HCT116 (cell line): Measurements from ENCODE around the gene TANGO6. TPM values are rescaled to one million over a fixed set of nuclear protein-coding genes. Genes with fewer than 3 reads are reported as not detected.

Experiments
- ATAC-seq: fragments of 200-7000 bp; cut with Tn5 transposase; 2 replicates; pipeline ENCODE4 v1.9.1; 2020; ENCODE audit warnings: mild to moderate bottlenecking, moderate library complexity
- BruUV-seq: library from RNA; stranded (reverse); fragments of 400-500 nt; replicated peaks from 2 replicates; lab custom pipeline; 2021; lab: Mats Ljungman, UMichigan
- CTCF ChIA-PET: fragments of 300-600 bp; sonication (Branson Sonifier 250); formaldehyde crosslinking; loops from one replicate; lab custom pipeline; 2021; ENCODE audit warnings: antibody characterized with exemption; lab: Charles Lee
- POLR2A ChIA-PET: fragments of 300-600, 350-600 bp; sonication (Branson Sonifier 250); formaldehyde crosslinking; loops from one replicate; lab custom pipeline; 2021; ENCODE audit warnings: antibody characterized with exemption; lab: Charles Lee
- RAD21 ChIA-PET, 2 experiments: fragments of 300-600 bp; sonication (Branson Sonifier 250); formaldehyde crosslinking; loops; one replicate each; lab custom pipeline; 2023; ENCODE audit warnings: low total read pairs in 2 of 2; ENCODE audit not compliant: uncharacterized antibody in 2 of 2, unreplicated experiment in 2 of 2, low non-redundant PET in 1 of 2; lab: Charles Lee
- DNase-seq: peaks from one replicate; pipeline ENCODE4 v3.0.0-alpha.2; 2010; ENCODE audit warnings: low read depth, low spot score
- H2AFZ ChIP-seq: fragments of 200-600 bp; shearing (Covaris generic), sonication (generic); 2 replicates; pipeline ENCODE4 v1.6.1; 2017; ENCODE audit warnings: low read depth, mixed run types, mixed read lengths, antibody characterized with exemption, low read length; ENCODE audit not compliant: poor library complexity, severe bottlenecking
- H3K27ac ChIP-seq: 2 replicates; pipeline ENCODE4 v1.5.1; 2012; ENCODE audit warnings: low read depth, low read length
- H3K27me3 ChIP-seq: fragments of 200-600 bp; sonication (generic); 2 replicates; pipeline ENCODE4 v1.6.1; 2016; ENCODE audit warnings: mixed run types, low read length, mixed read lengths; ENCODE audit not compliant: insufficient read depth
- H3K36me3 ChIP-seq, 2 experiments: fragments of 200-500 bp in 1 of 2; fragments of 200-600 bp in 1 of 2; sonication (Bioruptor generic) in 1 of 2; sonication (generic) in 1 of 2; 2 replicates each; pipeline versions ENCODE4 v1.5.1 to v1.6.1; 2014 to 2016; ENCODE audit warnings: low read length in 2 of 2, inconsistent platforms in 1 of 2, mixed read lengths in 1 of 2, mixed run types in 1 of 2; ENCODE audit not compliant: insufficient read depth in 2 of 2, control insufficient read depth in 1 of 2
- H3K4me1 ChIP-seq, 2 experiments: fragments of 200-600 bp in 1 of 2; sonication (generic) in 1 of 2; 2 replicates each; pipeline versions ENCODE4 v1.5.1 to v1.6.1; 2012 to 2017; ENCODE audit warnings: low read length in 2 of 2, inconsistent platforms in 1 of 2, mild to moderate bottlenecking in 1 of 2, mixed read lengths in 1 of 2, mixed run types in 1 of 2, moderate library complexity in 1 of 2; ENCODE audit not compliant: insufficient read depth in 2 of 2, control insufficient read depth in 1 of 2
- H3K4me2 ChIP-seq: fragments of 200-600 bp; sonication (generic); 2 replicates; pipeline ENCODE4 v1.6.1; 2017; ENCODE audit warnings: mixed run types, low read length, mixed read lengths
- H3K4me3 ChIP-seq, 2 experiments: fragments of 200-600 bp in 1 of 2; sonication (generic) in 1 of 2; replicated peaks in 1 of 2; 2 replicates each; pipeline ENCODE4 v1.5.1; 2011 to 2016; ENCODE audit warnings: low read length in 2 of 2, control low read depth in 1 of 2, low read depth in 1 of 2, mild to moderate bottlenecking in 1 of 2, mixed read lengths in 1 of 2, mixed run types in 1 of 2
- H3K79me2 ChIP-seq: fragments of 200-600 bp; sonication (generic); 2 replicates; pipeline ENCODE4 v1.6.1; 2017; ENCODE audit warnings: mild to moderate bottlenecking, mixed run types, low read length, moderate library complexity, mixed read lengths; ENCODE audit not compliant: insufficient read depth
- H3K9ac ChIP-seq: fragments of 200-600 bp; sonication (generic); 2 replicates; pipeline ENCODE4 v1.6.1; 2016; ENCODE audit warnings: low read length, mixed read lengths
- H3K9me2 ChIP-seq: fragments of 200-600 bp; sonication (generic), shearing (Covaris generic); 2 replicates; pipeline ENCODE4 v1.6.1; 2017; ENCODE audit warnings: mixed run types, mild to moderate bottlenecking, moderate library complexity; ENCODE audit not compliant: insufficient read depth
- H3K9me3 ChIP-seq, 2 experiments: fragments of 200-500 bp in 1 of 2; fragments of 200-600 bp in 1 of 2; sonication (Bioruptor generic) in 1 of 2; sonication (generic) in 1 of 2; 2 replicates each; pipeline ENCODE4 v1.6.1; 2014 to 2017; ENCODE audit warnings: low read length in 2 of 2, mixed read lengths in 2 of 2, inconsistent platforms in 1 of 2, low read depth in 1 of 2, mild to moderate bottlenecking in 1 of 2, mixed run types in 1 of 2, moderate library complexity in 1 of 2; ENCODE audit not compliant: control insufficient read depth in 1 of 2, insufficient read depth in 1 of 2
- H4K20me1 ChIP-seq: fragments of 200-600 bp; sonication (generic), shearing (Covaris generic); 2 replicates; pipeline ENCODE4 v1.6.1; 2017; ENCODE audit warnings: mixed run types, mild to moderate bottlenecking, moderate library complexity; ENCODE audit not compliant: insufficient read depth
- ATF3 ChIP-seq: IDR thresholded peaks from 2 replicates; pipeline ENCODE4 v1.6.1; 2012
- CBX3 ChIP-seq: IDR thresholded peaks from 2 replicates; pipeline ENCODE4 v1.6.1; 2012; ENCODE audit warnings: low read depth
- CEBPB ChIP-seq: IDR thresholded peaks from 2 replicates; pipeline ENCODE4 v1.6.1; 2012; ENCODE audit warnings: low read depth
- CTCF ChIP-seq, 3 experiments: fragments of 200-600 bp in 1 of 3; sonication (generic) in 1 of 3; IDR thresholded peaks in 2 of 3; conservative IDR thresholded peaks in 1 of 3; 2 replicates each; pipeline ENCODE4 v1.5.1; 2012 to 2017; ENCODE audit warnings: low read depth in 2 of 3, low read length in 2 of 3, antibody characterized with exemption in 1 of 3, borderline replicate concordance in 1 of 3, control low read depth in 1 of 3, mild to moderate bottlenecking in 1 of 3, mixed read lengths in 1 of 3, mixed run types in 1 of 3, moderate library complexity in 1 of 3; ENCODE audit not compliant: insufficient read depth in 1 of 3
- EGR1 ChIP-seq: IDR thresholded peaks from 2 replicates; pipeline ENCODE4 v1.6.1; 2012; ENCODE audit warnings: low read depth
- ELF1 ChIP-seq: IDR thresholded peaks from 2 replicates; pipeline ENCODE4 v1.6.1; 2012; ENCODE audit warnings: low read depth, borderline replicate concordance
- EZH2 ChIP-seq: fragments of 200-600 bp; sonication (generic); IDR thresholded peaks from 2 replicates; pipeline ENCODE4 v1.6.1; 2017; ENCODE audit warnings: antibody characterized with exemption, mixed run types
- EZH2phosphoT487 ChIP-seq: fragments of 200-600 bp; IDR thresholded peaks from 2 replicates; pipeline ENCODE4 v1.6.1; 2018; ENCODE audit warnings: antibody characterized with exemption, borderline replicate concordance
- FOSL1 ChIP-seq: IDR thresholded peaks from 2 replicates; pipeline ENCODE4 v1.6.1; 2012; ENCODE audit warnings: low read depth
- JUND ChIP-seq: IDR thresholded peaks from 2 replicates; pipeline ENCODE4 v1.6.1; 2012
- POLR2A ChIP-seq: IDR thresholded peaks from 2 replicates; pipeline ENCODE4 v1.7.0; 2011; ENCODE audit warnings: borderline replicate concordance; ENCODE audit not compliant: insufficient read depth, insufficient read length; ENCODE audit errors: extremely low read depth
- POLR2AphosphoS5 ChIP-seq: IDR thresholded peaks from 2 replicates; pipeline ENCODE4 v1.6.1; 2011; ENCODE audit warnings: mild to moderate bottlenecking, low read depth, low read length, moderate library complexity
- RAD21 ChIP-seq: IDR thresholded peaks from 2 replicates; pipeline ENCODE4 v1.6.1; 2012; ENCODE audit warnings: low read depth, mild to moderate bottlenecking
- SP1 ChIP-seq: IDR thresholded peaks from 2 replicates; pipeline ENCODE4 v1.6.1; 2012; ENCODE audit warnings: low read depth
- SRF ChIP-seq: IDR thresholded peaks from 2 replicates; pipeline ENCODE4 v1.6.1; 2012; ENCODE audit warnings: low read depth
- YY1 ChIP-seq: IDR thresholded peaks from 2 replicates; pipeline ENCODE4 v1.6.1; 2011; ENCODE audit warnings: low read length, low read depth, moderate library complexity, mild to moderate bottlenecking; ENCODE audit not compliant: insufficient replicate concordance; ENCODE audit errors: extremely low read depth
- ZFX ChIP-seq: fragments of 450-650 bp; IDR thresholded peaks from 2 replicates; pipeline ENCODE4 v1.6.1; 2017
- intact Hi-C: fragments of 100-400 bp; cut with micrococcal nuclease; formaldehyde crosslinking; loops from 2 replicates; pipeline ENCODE4 v1.10.0; 2022
- total RNA-seq: library from RNA; stranded (reverse); gene quantifications from one replicate; pipeline ENCODE4 v1.2.1, GENCODE V29; 2021; ENCODE audit not compliant: unreplicated experiment

The TANGO6 gene
- total RNA-seq, 1 experiment from 2014 or later: 16.4 TPM

GRCh38 chr16:68984467-68984866, 141.1 kb downstream of the TANGO6 start:
- BruUV-seq: no TSS peak
- Histone ChIP-seq H4K20me1 (no peaks in the 10 kb centered on the region), H3K27me3 (no peaks in the 10 kb centered on the region), H3K4me2 (no peak overlapping the region), H3K36me3 (no peaks in the 10 kb centered on the region), H3K27ac (no peak overlapping the region), H3K9me3 (no peaks in the 10 kb centered on the region), H3K4me3 (no peak overlapping the region), H3K79me2 (no peaks in the 10 kb centered on the region), H2AFZ (no peak overlapping the region), H3K9me2 (no peaks in the 10 kb centered on the region), H3K4me1 (peaks cover 30 to 49% of the 10 kb centered on the region in 2 experiments), H3K9ac (no peak overlapping the region)
- DNase-seq (no peak), ATAC-seq (no peak)
- ChIA-PET RAD21 (no interaction called here), POLR2A (interaction anchor here (0.8 kb wide), 1 partner anchor 122 kb away, joined by 4 read pairs; no protein-coding TSS in a partner anchor), CTCF (no interaction called here)
- no peak for TF ChIP-seq POLR2AphosphoS5
- TF ChIP-seq SRF: no peak
- no peak for TF ChIP-seq EZH2phosphoT487
- no peak for TF ChIP-seq FOSL1
- no peak for TF ChIP-seq CBX3
- no peak for TF ChIP-seq JUND
- TF ChIP-seq CEBPB: no peak
- TF ChIP-seq POLR2A: no peak
- TF ChIP-seq CTCF (IDR thresholded peaks at IDR 0.05 in 2 of 3, conservative IDR thresholded peaks at IDR 0.05 in 1 of 3; ENCODE audit: borderline replicate concordance in 1 of 3, insufficient read depth in 1 of 3, low read depth in 2 of 3, low read length in 2 of 3): no peak
- TF ChIP-seq ELF1: no peak
- no peak for TF ChIP-seq ZFX
- TF ChIP-seq YY1: no peak
- no peak for TF ChIP-seq EZH2
- TF ChIP-seq ATF3: no peak
- TF ChIP-seq SP1: no peak
- TF ChIP-seq RAD21: no peak
- no peak for TF ChIP-seq EGR1
- intact Hi-C loops: no loop called here
